Neural cell (in vitro differentiated cells): Measurements from ENCODE around the gene USP13. TPM values are rescaled to one million over a fixed set of nuclear protein-coding genes. Genes with fewer than 3 reads are reported as not detected.

ENCODE experiments used
- H2AFZ ChIP-seq: fragments of 200-600, 300-800 bp; sonication (generic), shearing (Covaris generic); 2 replicates; pipeline ENCODE4 v1.6.0; 2014; ENCODE audit warnings: low read depth, mild to moderate bottlenecking, antibody characterized with exemption, low read length, moderate library complexity
- H3F3A ChIP-seq: fragments of 200-600 bp; shearing (Covaris generic); 2 replicates; pipeline ENCODE4 v1.6.1; 2016; ENCODE audit warnings: mild to moderate bottlenecking, moderate library complexity, mixed read lengths, antibody characterized with exemption, low read length; ENCODE audit not compliant: insufficient read depth, poor library complexity, severe bottlenecking
- H3K27ac ChIP-seq: fragments of 200-600, 300-800 bp; sonication (generic), shearing (Covaris generic); 2 replicates; pipeline ENCODE4 v1.5.1; 2014; ENCODE audit warnings: mild to moderate bottlenecking, low read length, moderate library complexity
- H3K27me3 ChIP-seq: fragments of 300-800, 200-600 bp; sonication (generic), shearing (Covaris generic); 2 replicates; pipeline ENCODE4 v1.6.0; 2014; ENCODE audit warnings: mild to moderate bottlenecking, low read depth, low read length, moderate library complexity; ENCODE audit not compliant: insufficient read depth
- H3K36me3 ChIP-seq: fragments of 300-800, 200-600 bp; sonication (generic), shearing (Covaris generic); 2 replicates; pipeline ENCODE4 v1.5.1; 2014; ENCODE audit warnings: mild to moderate bottlenecking, antibody characterized with exemption, low read length, moderate library complexity; ENCODE audit not compliant: insufficient read depth
- H3K4me2 ChIP-seq: fragments of 300-800, 200-600 bp; sonication (generic), shearing (Covaris generic); 2 replicates; pipeline ENCODE4 v1.6.0; 2014; ENCODE audit warnings: mild to moderate bottlenecking, low read length
- H3K4me3 ChIP-seq: fragments of 300-800, 200-600 bp; sonication (generic), shearing (Covaris generic); 2 replicates; pipeline ENCODE4 v1.5.1; 2014; ENCODE audit warnings: mild to moderate bottlenecking, low read length, moderate library complexity
- H3K79me2 ChIP-seq: fragments of 200-600 bp; shearing (Covaris generic); replicated peaks from 2 replicates; pipeline ENCODE4 v1.6.0; 2014; ENCODE audit warnings: mild to moderate bottlenecking, low read length, moderate library complexity; ENCODE audit not compliant: insufficient read depth
- H3K9ac ChIP-seq: fragments of 300-800, 200-600 bp; sonication (generic), shearing (Covaris generic); 2 replicates; pipeline ENCODE4 v1.6.1; 2016; ENCODE audit warnings: mild to moderate bottlenecking, low read length, mixed read lengths
- H3K9me2 ChIP-seq: fragments of 200-600 bp; shearing (Covaris generic); 2 replicates; pipeline ENCODE4 v1.6.1; 2016; ENCODE audit warnings: mild to moderate bottlenecking, low read length, mixed read lengths; ENCODE audit not compliant: insufficient read depth
- H3K9me3 ChIP-seq: fragments of 200-600, 300-800 bp; sonication (generic), shearing (Covaris generic); 2 replicates; pipeline ENCODE4 v1.6.1; 2016; ENCODE audit warnings: mild to moderate bottlenecking, mixed run types, low read length, moderate library complexity, mixed read lengths
- H4K20me1 ChIP-seq: fragments of 200-600 bp; shearing (Covaris generic); 2 replicates; pipeline ENCODE4 v1.6.1; 2016; ENCODE audit warnings: mild to moderate bottlenecking, mixed run types; ENCODE audit not compliant: insufficient read depth
- EP300 ChIP-seq: fragments of 450-650 bp; conservative IDR thresholded peaks from 2 replicates; pipeline ENCODE4 v1.6.1; 2014; ENCODE audit warnings: antibody characterized with exemption, mild to moderate bottlenecking, moderate library complexity; ENCODE audit not compliant: poor library complexity, severe bottlenecking
- EZH2 ChIP-seq: fragments of 200-600, 300-800 bp; shearing (Covaris generic), sonication (generic); IDR thresholded peaks from 2 replicates; pipeline ENCODE4 v1.6.1; 2014; ENCODE audit warnings: antibody characterized with exemption, low read length, borderline replicate concordance, mild to moderate bottlenecking; ENCODE audit not compliant: insufficient read depth, poor library complexity, severe bottlenecking
- MXI1 ChIP-seq: fragments of 450-650 bp; conservative IDR thresholded peaks from 2 replicates; pipeline ENCODE4 v1.6.1; 2014; ENCODE audit warnings: antibody characterized with exemption, mild to moderate bottlenecking; ENCODE audit not compliant: poor library complexity, severe bottlenecking
- POLR2AphosphoS5 ChIP-seq: IDR thresholded peaks from 2 replicates; pipeline ENCODE4 v1.6.1; 2012
- RAD21 ChIP-seq: fragments of 450-650 bp; conservative IDR thresholded peaks from 2 replicates; pipeline ENCODE4 v1.6.1; 2014; ENCODE audit warnings: antibody characterized with exemption, mild to moderate bottlenecking, moderate library complexity
- REST ChIP-seq: IDR thresholded peaks from 2 replicates; pipeline ENCODE4 v1.6.1; 2012; ENCODE audit warnings: borderline replicate concordance
- SMC3 ChIP-seq: fragments of 450-650 bp; conservative IDR thresholded peaks from 2 replicates; pipeline ENCODE4 v1.6.1; 2014; ENCODE audit warnings: antibody characterized with exemption, mild to moderate bottlenecking, moderate library complexity; ENCODE audit not compliant: poor library complexity
- TAF1 ChIP-seq: IDR thresholded peaks from 2 replicates; pipeline ENCODE4 v1.6.1; 2012; ENCODE audit warnings: low read depth
- polyA plus RNA-seq: library from polyadenylated mRNA; depleted of rRNA; stranded (reverse); fragments of >200 nt; gene quantifications from 2 replicates; pipeline ENCODE4 v1.2.3, GENCODE V29; 2014
- TF ChIP-seq, protein P1 (sequence below): fragments of 450-650 bp; IDR thresholded peaks from 2 replicates; pipeline ENCODE4 v1.5.1; 2014; ENCODE audit warnings: antibody characterized with exemption, mild to moderate bottlenecking, moderate library complexity; ENCODE audit not compliant: poor library complexity, severe bottlenecking

USP13 gene
- polyA plus RNA-seq, 1 donor from 2014 or later = 3.8 TPM

DNA sequence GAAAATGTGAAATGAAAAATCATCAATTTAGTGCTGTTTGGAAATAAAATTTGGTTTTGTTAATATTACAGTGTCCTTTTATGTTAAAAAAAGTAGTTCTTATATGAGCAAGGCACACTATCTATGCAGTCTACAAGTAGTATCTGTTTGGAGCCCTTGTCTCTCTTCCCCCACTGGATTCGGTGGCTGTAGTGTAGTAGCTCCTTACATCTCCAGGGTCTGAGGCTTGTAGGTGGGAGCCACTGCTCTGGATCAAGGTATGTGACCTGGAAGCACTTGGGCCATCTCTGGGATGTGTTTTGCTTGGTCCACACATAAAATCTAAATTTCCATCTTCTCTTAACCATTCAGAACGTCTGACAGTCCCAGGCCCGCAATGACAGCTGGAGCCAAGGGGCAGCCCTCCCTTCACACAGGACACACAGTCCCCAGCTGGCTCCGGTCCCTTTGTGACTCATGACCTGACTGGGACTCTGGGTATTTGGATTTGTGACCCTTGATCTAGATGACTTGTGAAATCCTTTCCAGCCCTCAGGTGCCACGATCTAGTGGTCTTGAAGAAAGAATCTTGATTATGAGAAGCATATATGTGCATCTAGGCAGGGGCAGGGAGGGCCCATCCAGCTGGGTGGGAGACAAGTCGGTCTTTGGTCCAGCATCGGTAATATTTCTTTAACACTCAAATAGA lies 80.0 kb downstream of the USP13 start:
- Histone ChIP-seq H2AFZ (no peak overlapping the region), H3K4me2 (no peak overlapping the region), H3K36me3 (no peaks in the 10 kb centered on the region), H3K79me2 (no peaks in the 10 kb centered on the region), H3K9me3 (no peaks in the 10 kb centered on the region), H3K27me3 (no peaks in the 10 kb centered on the region), H3K9ac (no peak overlapping the region), H3K4me3 (no peak overlapping the region), H3K9me2 (no peaks in the 10 kb centered on the region), H3F3A (no peaks in the 10 kb centered on the region), H3K27ac (no peak overlapping the region), H4K20me1 (no peaks in the 10 kb centered on the region)
- TF ChIP-seq EP300 (no peak), REST (no peak)

DNA sequence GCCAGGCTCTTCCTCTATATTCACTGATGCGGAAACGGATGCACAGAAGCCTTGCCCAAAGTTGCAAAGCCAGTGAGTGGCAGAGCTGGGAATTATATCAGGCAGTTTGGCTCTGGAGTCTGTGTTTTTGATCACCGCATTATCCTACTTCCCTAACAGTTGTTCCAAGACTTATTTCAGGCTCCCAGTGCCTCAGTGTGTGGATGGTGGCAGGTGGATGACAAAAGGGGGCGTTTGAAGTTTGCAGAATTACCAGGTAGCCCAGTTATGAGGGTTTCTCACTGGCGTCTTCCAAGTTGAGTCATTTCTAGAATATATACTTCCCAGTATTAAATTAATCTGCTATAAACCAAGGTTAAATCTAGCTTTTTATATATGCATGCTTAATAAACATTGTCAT lies 81.0 kb downstream of the USP13 start:
- Histone ChIP-seq H3K79me2 (no peaks in the 10 kb centered on the region), H3K9me3 (no peaks in the 10 kb centered on the region), H3K4me3 (no peak overlapping the region), H3K27ac (no peak overlapping the region), H3K9me2 (no peaks in the 10 kb centered on the region), H3K27me3 (no peaks in the 10 kb centered on the region), H3K36me3 (no peaks in the 10 kb centered on the region), H4K20me1 (no peaks in the 10 kb centered on the region), H3K4me2 (no peak overlapping the region), H3K9ac (no peak overlapping the region), H3F3A (no peaks in the 10 kb centered on the region), H2AFZ (no peak overlapping the region)
- TF ChIP-seq EP300 = no peak
- no peak for TF ChIP-seq SMC3
- TF ChIP-seq EZH2 = no peak
- TF ChIP-seq MXI1 = no peak
- no peak for TF ChIP-seq RAD21
- no peak for TF ChIP-seq POLR2AphosphoS5

DNA sequence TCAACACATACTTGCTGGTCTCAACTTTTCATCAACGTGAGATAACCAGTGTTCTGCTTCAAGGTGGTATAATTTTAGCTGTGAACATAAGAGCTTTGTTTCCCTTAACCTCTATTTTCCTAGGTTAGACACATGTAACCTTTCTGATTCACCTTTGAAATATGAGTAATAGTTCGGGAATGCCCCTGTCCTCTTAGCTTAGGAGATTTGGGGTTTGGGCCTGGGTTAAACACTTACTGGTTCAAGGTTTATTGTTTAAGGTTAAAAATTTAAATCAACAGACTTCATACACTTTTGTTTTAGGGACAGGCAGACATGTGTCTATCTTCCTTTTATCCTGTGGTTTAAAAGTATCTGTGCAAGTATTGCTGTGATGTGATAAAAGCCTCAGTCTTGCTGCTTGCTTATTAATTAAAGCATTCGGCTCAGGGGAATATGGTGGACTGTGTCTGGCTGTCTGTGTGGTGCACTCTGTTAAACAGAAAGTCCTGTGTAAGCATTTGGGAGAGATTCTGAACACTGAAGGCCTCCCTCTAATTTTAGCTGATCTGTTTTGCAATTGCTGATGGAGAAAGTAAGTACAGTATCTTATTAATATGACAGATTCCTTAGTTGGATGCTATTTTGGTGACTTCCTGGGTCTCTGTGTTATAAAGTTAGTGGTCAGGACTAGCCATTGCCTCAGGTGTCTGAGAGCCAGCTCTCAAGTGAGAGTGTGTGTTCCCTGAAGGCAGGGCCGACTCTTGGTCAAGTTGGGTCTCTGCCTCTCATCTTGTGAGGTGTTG lies 81.8 kb downstream of the USP13 start:
- no peaks in the 10 kb centered on the region for H3K27me3 ChIP-seq
- H3K79me2 ChIP-seq = no peaks in the 10 kb centered on the region
- H4K20me1 ChIP-seq = no peaks in the 10 kb centered on the region
- H3F3A ChIP-seq = no peaks in the 10 kb centered on the region
- H3K36me3 ChIP-seq = no peaks in the 10 kb centered on the region
- H3K4me2 ChIP-seq = no peak overlapping the region
- no peaks in the 10 kb centered on the region for H3K9me2 ChIP-seq
- H3K9me3 ChIP-seq = no peaks in the 10 kb centered on the region
- H3K4me3 ChIP-seq = no peak overlapping the region
- TF ChIP-seq POLR2AphosphoS5 = no peak
- TF ChIP-seq, protein P1, sequence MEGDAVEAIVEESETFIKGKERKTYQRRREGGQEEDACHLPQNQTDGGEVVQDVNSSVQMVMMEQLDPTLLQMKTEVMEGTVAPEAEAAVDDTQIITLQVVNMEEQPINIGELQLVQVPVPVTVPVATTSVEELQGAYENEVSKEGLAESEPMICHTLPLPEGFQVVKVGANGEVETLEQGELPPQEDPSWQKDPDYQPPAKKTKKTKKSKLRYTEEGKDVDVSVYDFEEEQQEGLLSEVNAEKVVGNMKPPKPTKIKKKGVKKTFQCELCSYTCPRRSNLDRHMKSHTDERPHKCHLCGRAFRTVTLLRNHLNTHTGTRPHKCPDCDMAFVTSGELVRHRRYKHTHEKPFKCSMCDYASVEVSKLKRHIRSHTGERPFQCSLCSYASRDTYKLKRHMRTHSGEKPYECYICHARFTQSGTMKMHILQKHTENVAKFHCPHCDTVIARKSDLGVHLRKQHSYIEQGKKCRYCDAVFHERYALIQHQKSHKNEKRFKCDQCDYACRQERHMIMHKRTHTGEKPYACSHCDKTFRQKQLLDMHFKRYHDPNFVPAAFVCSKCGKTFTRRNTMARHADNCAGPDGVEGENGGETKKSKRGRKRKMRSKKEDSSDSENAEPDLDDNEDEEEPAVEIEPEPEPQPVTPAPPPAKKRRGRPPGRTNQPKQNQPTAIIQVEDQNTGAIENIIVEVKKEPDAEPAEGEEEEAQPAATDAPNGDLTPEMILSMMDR = no peak
- TF ChIP-seq TAF1 = no peak
- TF ChIP-seq RAD21 = no peak
- TF ChIP-seq REST = no peak
- TF ChIP-seq SMC3 = no peak
- no peak for TF ChIP-seq EZH2
- no peak for TF ChIP-seq MXI1
- no peak overlapping the region for H3K27ac ChIP-seq
- H3K9ac ChIP-seq = no peak overlapping the region
- no peak overlapping the region for H2AFZ ChIP-seq
